HEK293T (cell line): ENCODE measurements around the gene UTF1.

Experiments
- ARNT ChIP-seq: fragments of 450-650 bp; IDR thresholded peaks from 2 replicates; pipeline ENCODE4 v1.6.1; 2017; ENCODE audit warnings: mild to moderate bottlenecking
- FOXK2 ChIP-seq: fragments of 450-650 bp; IDR thresholded peaks from 2 replicates; pipeline ENCODE4 v1.6.1; 2016; ENCODE audit warnings: mild to moderate bottlenecking
- FOXM1 ChIP-seq: fragments of 450-650 bp; IDR thresholded peaks from 2 replicates; pipeline ENCODE4 v1.6.1; 2017; ENCODE audit warnings: mild to moderate bottlenecking, borderline replicate concordance
- HDGF ChIP-seq: fragments of 450-650 bp; IDR thresholded peaks from 2 replicates; pipeline ENCODE4 v1.6.1; 2017; ENCODE audit warnings: antibody characterized with exemption, borderline replicate concordance
- NFRKB ChIP-seq: fragments of 450-650 bp; IDR thresholded peaks from 2 replicates; pipeline ENCODE4 v1.6.1; 2016; ENCODE audit warnings: mild to moderate bottlenecking, moderate library complexity
- SP1 ChIP-seq: fragments of 450-650 bp; IDR thresholded peaks from 2 replicates; pipeline ENCODE4 v1.6.1; 2017
- SUZ12 ChIP-seq: fragments of 450-650 bp; IDR thresholded peaks from 2 replicates; pipeline ENCODE4 v1.6.1; 2016; ENCODE audit warnings: mild to moderate bottlenecking

GRCh38 chr10:133215586-133215985, 14.4 kb upstream of the UTF1 start:
- TF ChIP-seq ARNT (no peak), HDGF (no peak), NFRKB (no peak), FOXM1 (no peak), SP1 (no peak), SUZ12 (no peak), FOXK2 (no peak)
